Measurements from ENCODE around the gene CHTF8.

- TF ChIP-seq, protein P1, sequence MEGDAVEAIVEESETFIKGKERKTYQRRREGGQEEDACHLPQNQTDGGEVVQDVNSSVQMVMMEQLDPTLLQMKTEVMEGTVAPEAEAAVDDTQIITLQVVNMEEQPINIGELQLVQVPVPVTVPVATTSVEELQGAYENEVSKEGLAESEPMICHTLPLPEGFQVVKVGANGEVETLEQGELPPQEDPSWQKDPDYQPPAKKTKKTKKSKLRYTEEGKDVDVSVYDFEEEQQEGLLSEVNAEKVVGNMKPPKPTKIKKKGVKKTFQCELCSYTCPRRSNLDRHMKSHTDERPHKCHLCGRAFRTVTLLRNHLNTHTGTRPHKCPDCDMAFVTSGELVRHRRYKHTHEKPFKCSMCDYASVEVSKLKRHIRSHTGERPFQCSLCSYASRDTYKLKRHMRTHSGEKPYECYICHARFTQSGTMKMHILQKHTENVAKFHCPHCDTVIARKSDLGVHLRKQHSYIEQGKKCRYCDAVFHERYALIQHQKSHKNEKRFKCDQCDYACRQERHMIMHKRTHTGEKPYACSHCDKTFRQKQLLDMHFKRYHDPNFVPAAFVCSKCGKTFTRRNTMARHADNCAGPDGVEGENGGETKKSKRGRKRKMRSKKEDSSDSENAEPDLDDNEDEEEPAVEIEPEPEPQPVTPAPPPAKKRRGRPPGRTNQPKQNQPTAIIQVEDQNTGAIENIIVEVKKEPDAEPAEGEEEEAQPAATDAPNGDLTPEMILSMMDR (conservative IDR thresholded peaks at IDR 0.05) = no peak
- no peak for TF ChIP-seq EZH2 (IDR thresholded peaks at IDR 0.05; ENCODE audit: low read depth)
These were observed 24.1 kb downstream of the CHTF8 start for GRCh38 chr16:69108064-69108904.

Measured in PC-9 (cell line).